ENCODE data around the gene RPS13.

DNA sequence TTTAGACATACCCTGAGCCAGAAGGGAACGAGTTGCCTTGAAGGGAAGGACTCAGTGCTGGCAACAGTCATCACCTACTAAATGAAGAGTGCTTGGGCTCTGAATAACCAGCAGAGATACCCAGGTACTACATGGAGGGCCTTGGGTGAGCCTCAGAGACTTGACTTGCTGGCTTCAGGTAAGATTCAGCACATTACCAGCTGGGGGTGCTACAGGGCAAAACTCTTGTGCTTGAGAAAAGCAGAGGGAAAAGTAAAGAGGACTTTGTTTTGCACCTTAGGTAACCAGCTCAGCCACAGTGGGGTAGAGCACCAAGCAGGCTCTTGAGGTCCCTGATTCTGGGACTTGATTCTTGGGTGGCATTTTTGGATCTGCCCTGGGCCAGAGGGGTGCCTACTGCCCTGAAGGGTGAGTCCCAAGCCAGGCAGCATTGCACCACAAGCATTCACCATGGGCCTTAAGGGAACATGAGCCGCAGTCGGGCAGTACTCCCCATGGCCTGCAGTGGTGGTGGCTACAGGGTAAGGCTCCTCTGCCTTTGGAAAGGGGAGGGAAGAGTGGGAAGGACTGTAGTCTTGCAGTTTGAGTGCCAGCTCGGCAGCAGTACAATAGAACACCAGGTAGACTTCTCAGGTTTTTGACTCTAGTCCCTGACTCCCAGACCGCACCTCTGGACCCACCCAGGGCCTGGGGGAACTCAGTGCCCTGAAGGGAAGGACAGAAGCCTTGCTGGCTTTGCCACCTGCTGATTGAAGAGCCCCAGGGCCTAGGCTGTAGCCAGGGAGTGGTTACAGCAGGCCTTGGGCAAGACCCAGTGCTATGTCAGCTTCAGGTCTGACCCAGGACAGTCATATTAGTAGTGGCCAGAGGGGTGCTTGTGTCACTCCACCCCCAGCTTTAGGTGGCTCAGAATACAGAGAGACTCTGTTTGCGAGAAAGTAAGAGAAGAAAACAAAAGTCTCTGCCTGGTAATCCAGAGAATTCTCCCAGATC is 40.5 kb downstream of the RPS13 start:
- TF ChIP-seq, protein P1, sequence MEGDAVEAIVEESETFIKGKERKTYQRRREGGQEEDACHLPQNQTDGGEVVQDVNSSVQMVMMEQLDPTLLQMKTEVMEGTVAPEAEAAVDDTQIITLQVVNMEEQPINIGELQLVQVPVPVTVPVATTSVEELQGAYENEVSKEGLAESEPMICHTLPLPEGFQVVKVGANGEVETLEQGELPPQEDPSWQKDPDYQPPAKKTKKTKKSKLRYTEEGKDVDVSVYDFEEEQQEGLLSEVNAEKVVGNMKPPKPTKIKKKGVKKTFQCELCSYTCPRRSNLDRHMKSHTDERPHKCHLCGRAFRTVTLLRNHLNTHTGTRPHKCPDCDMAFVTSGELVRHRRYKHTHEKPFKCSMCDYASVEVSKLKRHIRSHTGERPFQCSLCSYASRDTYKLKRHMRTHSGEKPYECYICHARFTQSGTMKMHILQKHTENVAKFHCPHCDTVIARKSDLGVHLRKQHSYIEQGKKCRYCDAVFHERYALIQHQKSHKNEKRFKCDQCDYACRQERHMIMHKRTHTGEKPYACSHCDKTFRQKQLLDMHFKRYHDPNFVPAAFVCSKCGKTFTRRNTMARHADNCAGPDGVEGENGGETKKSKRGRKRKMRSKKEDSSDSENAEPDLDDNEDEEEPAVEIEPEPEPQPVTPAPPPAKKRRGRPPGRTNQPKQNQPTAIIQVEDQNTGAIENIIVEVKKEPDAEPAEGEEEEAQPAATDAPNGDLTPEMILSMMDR (IDR thresholded peaks at IDR 0.05; ENCODE audit: insufficient read depth, low read depth, low read length): no peak
- no peak for TF ChIP-seq EZH2 (IDR thresholded peaks at IDR 0.05; ENCODE audit: insufficient read depth, low read length)

All from astrocyte (in vitro differentiated cells and primary cell).